ENCODE measurements around the gene GJC1.

Gene GJC1

DNA sequence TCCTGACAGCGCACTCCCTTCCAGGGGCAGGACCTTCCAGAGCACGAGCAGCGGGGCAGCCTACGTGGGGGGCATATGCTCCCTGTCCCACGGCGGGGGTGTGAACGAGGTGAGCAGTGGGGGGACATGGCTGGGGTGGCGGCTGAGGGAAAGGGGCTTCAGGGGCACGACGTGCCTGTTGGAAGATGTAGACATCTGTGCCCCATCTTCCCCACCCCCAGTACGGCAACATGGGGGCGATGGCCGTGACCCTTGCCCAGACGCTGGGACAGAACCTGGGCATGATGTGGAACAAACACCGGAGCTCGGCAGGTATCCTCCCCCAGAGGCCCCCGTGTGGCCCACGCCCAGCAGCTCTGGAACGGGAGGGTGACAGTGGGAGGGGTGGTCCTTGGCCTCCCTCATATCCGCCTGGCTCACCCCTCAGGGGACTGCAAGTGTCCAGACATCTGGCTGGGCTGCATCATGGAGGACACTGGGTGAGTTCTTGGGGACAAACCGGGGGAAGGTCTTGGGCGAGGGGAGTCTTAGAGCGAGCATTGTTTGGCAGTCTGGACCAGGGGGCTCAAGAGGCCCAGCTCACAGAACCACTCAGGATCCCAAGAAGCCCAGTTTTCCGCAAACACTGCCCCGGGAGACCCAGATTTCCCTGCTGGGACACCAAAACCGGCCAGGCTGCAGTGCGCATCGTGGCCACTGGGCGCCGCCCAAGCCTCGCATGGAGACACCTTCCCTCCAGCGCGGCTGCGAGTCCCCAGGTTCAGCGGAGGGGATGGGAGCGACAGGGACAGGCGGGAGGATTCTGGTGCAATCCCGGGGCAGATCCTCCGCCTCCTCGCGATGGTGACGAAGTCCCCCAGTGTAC is 55.6 kb downstream of the GJC1 start:
- peak overlapping the region; percentile 81 for H3K4me3 ChIP-seq (ENCODE audit: low read length)
- no peaks in the 10 kb centered on the region for H3K36me3 ChIP-seq (ENCODE audit: control insufficient read depth, insufficient read depth, low read length, severe bottlenecking)
- peak overlapping the region; percentile 24 for H3K9ac ChIP-seq (ENCODE audit: low read length)
- H3K9me3 ChIP-seq (ENCODE audit: control insufficient read depth, low read length), result no peaks in the 10 kb centered on the region
- DNase-seq (ENCODE audit: low read depth), result peak; percentile 95
- H3K27me3 ChIP-seq (replicated peaks; ENCODE audit: control insufficient read depth, insufficient read depth, low read length), result peaks cover 19% of the 10 kb centered on the region
- H3K4me1 ChIP-seq (ENCODE audit: control insufficient read depth, insufficient read depth, low read length), result peaks cover 9% of the 10 kb centered on the region

- no peak for DNase-seq (ENCODE audit: low read depth)
- Histone ChIP-seq H3K4me3 (ENCODE audit: low read length) (no peak overlapping the region), H3K27me3 (replicated peaks; ENCODE audit: control insufficient read depth, insufficient read depth, low read length) (peaks cover 20% of the 10 kb centered on the region), H3K36me3 (ENCODE audit: control insufficient read depth, insufficient read depth, low read length, severe bottlenecking) (no peaks in the 10 kb centered on the region), H3K9me3 (ENCODE audit: control insufficient read depth, low read length) (no peaks in the 10 kb centered on the region), H3K4me1 (ENCODE audit: control insufficient read depth, insufficient read depth, low read length) (peaks cover 9% of the 10 kb centered on the region), H3K9ac (ENCODE audit: low read length) (no peak overlapping the region)
Observed at GRCh38 chr17:44773140-44773539, 56.9 kb downstream of the GJC1 start.

- Histone ChIP-seq H3K9ac (ENCODE audit: low read length) (no peak overlapping the region), H3K36me3 (ENCODE audit: control insufficient read depth, insufficient read depth, low read length, severe bottlenecking) (no peaks in the 10 kb centered on the region), H3K4me1 (ENCODE audit: control insufficient read depth, insufficient read depth, low read length) (peaks cover 9% of the 10 kb centered on the region), H3K9me3 (ENCODE audit: control insufficient read depth, low read length) (no peaks in the 10 kb centered on the region), H3K27me3 (replicated peaks; ENCODE audit: control insufficient read depth, insufficient read depth, low read length) (peaks cover 23% of the 10 kb centered on the region), H3K4me3 (ENCODE audit: low read length) (no peak overlapping the region)
- DNase-seq (ENCODE audit: low read depth), result no peak
Observed at GRCh38 chr17:44772308-44773045, 57.6 kb downstream of the GJC1 start.

GRCh38 chr17:44770166-44770925 is 59.7 kb downstream of the GJC1 start:
- Histone ChIP-seq H3K4me3 (ENCODE audit: low read length) (no peak overlapping the region), H3K9ac (ENCODE audit: low read length) (no peak overlapping the region), H3K36me3 (ENCODE audit: control insufficient read depth, insufficient read depth, low read length, severe bottlenecking) (no peaks in the 10 kb centered on the region), H3K9me3 (ENCODE audit: control insufficient read depth, low read length) (no peaks in the 10 kb centered on the region), H3K27me3 (replicated peaks; ENCODE audit: control insufficient read depth, insufficient read depth, low read length) (peaks cover 23% of the 10 kb centered on the region), H3K4me1 (ENCODE audit: control insufficient read depth, insufficient read depth, low read length) (peaks cover 5% of the 10 kb centered on the region)
- DNase-seq (ENCODE audit: low read depth), result no peak

- Histone ChIP-seq H3K4me3 (ENCODE audit: low read length) (no peak overlapping the region), H3K36me3 (ENCODE audit: control insufficient read depth, insufficient read depth, low read length, severe bottlenecking) (no peaks in the 10 kb centered on the region), H3K4me1 (ENCODE audit: control insufficient read depth, insufficient read depth, low read length) (no peaks in the 10 kb centered on the region), H3K9ac (ENCODE audit: low read length) (no peak overlapping the region), H3K9me3 (ENCODE audit: control insufficient read depth, low read length) (no peaks in the 10 kb centered on the region), H3K27me3 (replicated peaks; ENCODE audit: control insufficient read depth, insufficient read depth, low read length) (peaks cover 23% of the 10 kb centered on the region)
- DNase-seq (ENCODE audit: low read depth), result no peak
Observed at GRCh38 chr17:44769647-44770084, 60.4 kb downstream of the GJC1 start.

GRCh38 chr17:44769230-44769629 is 60.9 kb downstream of the GJC1 start:
- Histone ChIP-seq H3K9ac (ENCODE audit: low read length) (no peak overlapping the region), H3K9me3 (ENCODE audit: control insufficient read depth, low read length) (no peaks in the 10 kb centered on the region), H3K36me3 (ENCODE audit: control insufficient read depth, insufficient read depth, low read length, severe bottlenecking) (no peaks in the 10 kb centered on the region), H3K27me3 (replicated peaks; ENCODE audit: control insufficient read depth, insufficient read depth, low read length) (peaks cover 19% of the 10 kb centered on the region), H3K4me3 (ENCODE audit: low read length) (no peak overlapping the region), H3K4me1 (ENCODE audit: control insufficient read depth, insufficient read depth, low read length) (no peaks in the 10 kb centered on the region)
- no peak for DNase-seq (ENCODE audit: low read depth)

DNA sequence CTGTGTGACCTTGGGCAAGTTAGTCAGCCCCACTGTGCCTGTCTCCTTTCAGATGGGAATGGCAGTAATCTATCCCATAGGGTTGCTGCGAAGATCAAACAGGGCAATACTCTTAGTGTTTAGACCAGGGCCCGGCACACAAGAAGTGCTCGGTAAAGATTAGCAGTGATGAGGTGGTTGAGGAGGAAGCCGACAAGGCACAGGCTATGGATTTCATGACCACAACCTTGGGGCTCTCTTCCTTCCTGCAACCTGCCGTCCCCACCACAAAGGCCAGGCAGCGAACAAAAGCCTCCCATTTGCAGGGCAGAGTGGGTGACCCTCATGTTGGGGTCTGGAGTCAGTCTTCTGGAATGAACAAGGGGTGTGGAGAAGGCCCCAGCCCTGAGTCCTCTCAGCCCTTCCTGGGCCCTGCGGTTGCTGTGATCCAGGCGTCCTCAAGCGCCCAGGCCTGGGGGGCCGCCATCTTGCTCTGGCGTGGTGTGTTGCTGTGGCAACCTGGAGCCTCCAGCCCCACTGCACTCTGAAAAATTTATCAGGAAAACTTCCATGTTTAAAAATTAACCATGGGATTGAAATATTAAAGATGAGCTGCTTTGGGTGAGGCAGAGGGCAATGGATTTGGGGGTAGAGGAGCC is 61.5 kb downstream of the GJC1 start:
- no peak for DNase-seq (ENCODE audit: low read depth)
- Histone ChIP-seq H3K4me1 (ENCODE audit: control insufficient read depth, insufficient read depth, low read length) (no peaks in the 10 kb centered on the region), H3K9ac (ENCODE audit: low read length) (no peak overlapping the region), H3K9me3 (ENCODE audit: control insufficient read depth, low read length) (no peaks in the 10 kb centered on the region), H3K36me3 (ENCODE audit: control insufficient read depth, insufficient read depth, low read length, severe bottlenecking) (no peaks in the 10 kb centered on the region), H3K27me3 (replicated peaks; ENCODE audit: control insufficient read depth, insufficient read depth, low read length) (peaks cover 18% of the 10 kb centered on the region), H3K4me3 (ENCODE audit: low read length) (no peak overlapping the region)

GRCh38 chr17:44767493-44767892 is 62.6 kb downstream of the GJC1 start:
- Histone ChIP-seq H3K9me3 (ENCODE audit: control insufficient read depth, low read length) (no peaks in the 10 kb centered on the region), H3K4me3 (ENCODE audit: low read length) (no peak overlapping the region), H3K9ac (ENCODE audit: low read length) (no peak overlapping the region), H3K27me3 (replicated peaks; ENCODE audit: control insufficient read depth, insufficient read depth, low read length) (peaks cover 13% of the 10 kb centered on the region), H3K4me1 (ENCODE audit: control insufficient read depth, insufficient read depth, low read length) (no peaks in the 10 kb centered on the region), H3K36me3 (ENCODE audit: control insufficient read depth, insufficient read depth, low read length, severe bottlenecking) (no peaks in the 10 kb centered on the region)
- no peak for DNase-seq (ENCODE audit: low read depth)

- DNase-seq (ENCODE audit: low read depth), result no peak
- Histone ChIP-seq H3K9ac (ENCODE audit: low read length) (no peak overlapping the region), H3K27me3 (replicated peaks; ENCODE audit: control insufficient read depth, insufficient read depth, low read length) (peaks cover 13% of the 10 kb centered on the region), H3K4me1 (ENCODE audit: control insufficient read depth, insufficient read depth, low read length) (no peaks in the 10 kb centered on the region), H3K4me3 (ENCODE audit: low read length) (no peak overlapping the region), H3K36me3 (ENCODE audit: control insufficient read depth, insufficient read depth, low read length, severe bottlenecking) (no peaks in the 10 kb centered on the region), H3K9me3 (ENCODE audit: control insufficient read depth, low read length) (no peaks in the 10 kb centered on the region)
Observed at GRCh38 chr17:44766409-44767038, 63.6 kb downstream of the GJC1 start.

DNA sequence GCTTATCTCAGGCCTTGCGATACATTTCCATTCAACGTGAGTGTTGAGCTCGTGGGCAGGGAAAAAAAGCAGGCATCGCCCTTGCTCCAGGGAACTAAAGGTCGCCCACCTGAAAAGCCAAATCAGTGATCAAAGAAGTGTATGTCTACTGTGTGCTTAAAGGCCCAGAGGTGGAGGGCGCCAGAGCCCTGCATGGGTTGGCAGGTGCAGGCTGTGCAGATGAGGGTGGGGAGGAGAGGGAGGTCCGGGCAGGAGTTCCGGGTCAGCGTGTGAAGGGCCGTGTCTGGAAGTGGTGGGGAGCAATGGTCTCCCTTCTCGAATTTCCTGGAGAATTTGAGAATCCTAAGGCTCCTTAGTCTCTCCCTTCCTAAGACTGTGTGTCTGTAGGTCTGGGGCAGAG is 64.1 kb downstream of the GJC1 start:
- no peak overlapping the region for H3K4me3 ChIP-seq (ENCODE audit: low read length)
- peaks cover 13% of the 10 kb centered on the region for H3K27me3 ChIP-seq (replicated peaks; ENCODE audit: control insufficient read depth, insufficient read depth, low read length)
- no peaks in the 10 kb centered on the region for H3K36me3 ChIP-seq (ENCODE audit: control insufficient read depth, insufficient read depth, low read length, severe bottlenecking)
- no peak for DNase-seq (ENCODE audit: low read depth)
- H3K9ac ChIP-seq (ENCODE audit: low read length), result no peak overlapping the region
- H3K4me1 ChIP-seq (ENCODE audit: control insufficient read depth, insufficient read depth, low read length), result no peaks in the 10 kb centered on the region
- no peaks in the 10 kb centered on the region for H3K9me3 ChIP-seq (ENCODE audit: control insufficient read depth, low read length)
